GM12872 (cell line): Measurements from ENCODE around the gene PCDHB9.
"Not testable (repeated sequence)": the region's sequence is repeated elsewhere in the genome, so short reads cannot be mapped to it uniquely, and the experiment has no call there.

Experiments used
- TF ChIP-seq, protein P1 (sequence below): IDR thresholded peaks from 3 replicates; pipeline ENCODE4 v1.5.1; 2011; ENCODE audit warnings: low read depth, mild to moderate bottlenecking, low read length, moderate library complexity; ENCODE audit not compliant: insufficient read depth

PCDHB9 gene

DNA sequence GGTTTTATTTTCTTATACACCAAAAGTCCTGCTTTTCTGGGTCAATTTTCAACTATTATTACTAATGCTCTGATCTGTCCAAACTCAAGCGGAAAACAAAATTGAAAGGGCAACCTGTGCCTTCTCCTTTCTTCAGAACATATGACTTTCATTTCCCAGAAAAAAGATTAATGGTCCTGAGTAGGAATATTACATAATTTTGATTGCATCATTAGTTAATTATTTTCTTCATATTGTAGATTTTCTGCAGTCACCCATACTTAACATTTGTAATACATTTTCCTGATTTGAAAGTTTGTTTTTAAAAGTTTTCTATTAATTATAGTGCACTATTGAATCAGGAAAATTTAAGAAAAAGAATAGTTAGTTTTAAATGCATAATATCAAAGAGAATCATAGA is 11.0 kb upstream of the PCDHB9 start:
- TF ChIP-seq, protein P1, sequence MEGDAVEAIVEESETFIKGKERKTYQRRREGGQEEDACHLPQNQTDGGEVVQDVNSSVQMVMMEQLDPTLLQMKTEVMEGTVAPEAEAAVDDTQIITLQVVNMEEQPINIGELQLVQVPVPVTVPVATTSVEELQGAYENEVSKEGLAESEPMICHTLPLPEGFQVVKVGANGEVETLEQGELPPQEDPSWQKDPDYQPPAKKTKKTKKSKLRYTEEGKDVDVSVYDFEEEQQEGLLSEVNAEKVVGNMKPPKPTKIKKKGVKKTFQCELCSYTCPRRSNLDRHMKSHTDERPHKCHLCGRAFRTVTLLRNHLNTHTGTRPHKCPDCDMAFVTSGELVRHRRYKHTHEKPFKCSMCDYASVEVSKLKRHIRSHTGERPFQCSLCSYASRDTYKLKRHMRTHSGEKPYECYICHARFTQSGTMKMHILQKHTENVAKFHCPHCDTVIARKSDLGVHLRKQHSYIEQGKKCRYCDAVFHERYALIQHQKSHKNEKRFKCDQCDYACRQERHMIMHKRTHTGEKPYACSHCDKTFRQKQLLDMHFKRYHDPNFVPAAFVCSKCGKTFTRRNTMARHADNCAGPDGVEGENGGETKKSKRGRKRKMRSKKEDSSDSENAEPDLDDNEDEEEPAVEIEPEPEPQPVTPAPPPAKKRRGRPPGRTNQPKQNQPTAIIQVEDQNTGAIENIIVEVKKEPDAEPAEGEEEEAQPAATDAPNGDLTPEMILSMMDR: no peak

DNA sequence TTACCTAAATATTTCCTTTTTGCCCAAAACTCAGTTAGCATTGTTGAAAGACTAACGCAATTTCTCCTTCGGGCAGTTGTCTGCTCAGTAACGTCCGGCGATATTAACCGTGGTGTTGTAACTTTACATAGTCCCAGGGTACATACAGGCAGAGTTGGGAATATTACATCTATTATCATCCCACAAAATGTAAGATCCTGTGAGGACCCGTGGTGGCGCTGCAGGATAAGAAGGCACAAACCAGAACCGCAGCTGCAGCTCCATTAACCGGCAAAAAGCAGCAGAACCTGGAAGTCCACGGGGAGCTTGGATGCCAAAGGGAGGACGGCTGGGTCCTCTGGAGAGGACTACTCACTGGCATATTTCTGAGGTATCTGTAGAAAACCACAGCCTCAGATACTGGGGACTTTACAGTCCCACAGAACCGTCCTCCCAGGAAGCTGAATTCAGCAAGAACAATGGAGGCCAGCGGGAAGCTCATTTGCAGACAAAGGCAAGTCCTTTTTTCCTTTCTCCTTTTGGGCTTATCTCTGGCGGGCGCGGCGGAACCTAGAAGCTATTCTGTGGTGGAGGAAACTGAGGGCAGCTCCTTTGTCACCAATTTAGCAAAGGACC is 9.3 kb upstream of the PCDHB9 start, which contains the start of gene PCDHB8:
Gene PCDHB8, plus strand, starts transcription at position 214 of the 615 bp plus-strand sequence. Its CDS starts 245 bp downstream, at position 459.
- TF ChIP-seq, protein P1: not testable (repeated sequence)

DNA sequence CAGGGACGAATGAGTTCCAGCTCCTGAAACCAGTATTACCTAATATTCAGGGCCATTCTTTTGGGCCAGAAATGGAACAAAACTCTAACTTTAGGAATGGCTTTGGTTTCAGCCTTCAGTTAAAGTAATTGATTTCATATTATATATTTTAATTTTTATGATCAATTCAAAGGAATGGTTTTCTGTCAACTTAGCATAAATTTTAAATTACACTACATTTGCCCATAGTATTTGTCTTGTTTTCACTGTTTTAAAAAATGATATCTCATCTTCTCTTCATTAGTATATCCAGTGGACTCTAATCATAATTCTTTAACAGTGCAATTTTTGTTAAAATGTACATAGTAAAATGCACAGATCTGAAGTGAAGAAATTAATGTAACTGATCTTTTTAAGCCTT is 6.6 kb upstream of the PCDHB9 start:
- TF ChIP-seq, protein P1: no peak

DNA sequence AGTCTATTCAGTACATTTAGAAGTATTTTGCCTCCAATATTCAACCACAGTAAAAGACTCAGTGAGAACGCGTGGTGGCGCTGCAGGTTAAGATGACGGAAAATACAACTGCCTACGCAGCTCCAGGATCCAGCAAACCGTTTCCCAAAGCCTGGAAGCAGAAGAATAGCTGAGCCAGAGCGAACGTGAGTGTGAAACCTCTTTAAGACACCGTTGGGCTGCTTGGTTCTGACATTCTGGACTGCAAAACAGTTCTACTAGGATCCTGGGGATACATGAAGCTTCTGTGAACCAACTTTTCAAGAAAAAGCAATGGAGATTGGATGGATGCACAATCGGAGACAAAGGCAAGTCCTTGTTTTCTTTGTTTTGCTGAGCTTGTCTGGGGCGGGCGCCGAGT is 4.7 kb upstream of the PCDHB9 start, which contains the start of gene PCDHB16:
Gene PCDHB16, plus strand, starts transcription at position 140 of the 400 bp plus-strand sequence. Its CDS starts 173 bp downstream, at position 313.
- TF ChIP-seq, protein P1: no peak

DNA sequence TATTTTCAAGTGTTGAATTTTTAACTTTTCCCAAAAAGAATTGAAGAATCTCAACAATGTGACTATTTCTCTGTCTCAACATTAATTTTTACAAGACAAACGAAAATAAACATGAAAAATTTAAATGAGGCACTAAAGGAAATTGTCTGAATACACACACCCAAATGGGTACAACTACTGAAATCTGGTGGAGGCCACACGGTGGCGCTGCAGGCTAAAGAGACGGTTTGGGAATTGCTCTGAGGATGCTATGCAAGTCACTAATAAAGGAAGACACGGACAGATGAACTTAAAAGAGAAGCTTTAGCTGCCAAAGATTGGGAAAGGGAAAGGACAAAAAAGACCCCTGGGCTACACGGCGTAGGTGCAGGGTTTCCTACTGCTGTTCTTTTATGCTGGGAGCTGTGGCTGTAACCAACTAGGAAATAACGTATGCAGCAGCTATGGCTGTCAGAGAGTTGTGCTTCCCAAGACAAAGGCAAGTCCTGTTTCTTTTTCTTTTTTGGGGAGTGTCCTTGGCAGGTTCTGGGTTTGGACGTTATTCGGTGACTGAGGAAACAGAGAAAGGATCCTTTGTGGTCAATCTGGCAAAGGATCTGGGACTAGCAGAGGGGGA is 5.3 kb downstream of the PCDHB9 start, which contains the start of gene PCDHB10:
Gene PCDHB10, plus strand, starts transcription at position 244 of the 616 bp plus-strand sequence. Its CDS starts 200 bp downstream, at position 444.
- TF ChIP-seq, protein P1: peak; percentile 44; the same call in 2 of the 3 replicates

DNA sequence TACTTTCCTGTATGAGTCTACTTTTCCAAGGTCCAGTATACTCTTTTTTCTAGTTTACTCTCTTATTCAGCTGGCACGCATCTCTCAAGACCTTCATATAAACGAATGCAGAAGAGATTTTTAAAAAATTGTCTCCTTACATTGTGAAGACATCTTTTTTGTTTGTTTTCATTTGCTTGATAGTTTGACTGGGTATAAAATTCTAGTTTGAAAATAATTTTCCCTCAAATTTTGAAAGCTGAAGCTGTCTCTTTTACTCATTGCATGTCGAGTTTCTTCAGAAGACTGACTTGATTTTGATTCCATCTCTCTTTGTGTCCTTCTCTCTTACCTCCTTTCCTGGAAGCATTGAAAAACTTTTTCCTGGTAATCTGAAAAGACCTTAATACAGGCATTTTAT is 9.4 kb downstream of the PCDHB9 start:
- TF ChIP-seq, protein P1: no peak

DNA sequence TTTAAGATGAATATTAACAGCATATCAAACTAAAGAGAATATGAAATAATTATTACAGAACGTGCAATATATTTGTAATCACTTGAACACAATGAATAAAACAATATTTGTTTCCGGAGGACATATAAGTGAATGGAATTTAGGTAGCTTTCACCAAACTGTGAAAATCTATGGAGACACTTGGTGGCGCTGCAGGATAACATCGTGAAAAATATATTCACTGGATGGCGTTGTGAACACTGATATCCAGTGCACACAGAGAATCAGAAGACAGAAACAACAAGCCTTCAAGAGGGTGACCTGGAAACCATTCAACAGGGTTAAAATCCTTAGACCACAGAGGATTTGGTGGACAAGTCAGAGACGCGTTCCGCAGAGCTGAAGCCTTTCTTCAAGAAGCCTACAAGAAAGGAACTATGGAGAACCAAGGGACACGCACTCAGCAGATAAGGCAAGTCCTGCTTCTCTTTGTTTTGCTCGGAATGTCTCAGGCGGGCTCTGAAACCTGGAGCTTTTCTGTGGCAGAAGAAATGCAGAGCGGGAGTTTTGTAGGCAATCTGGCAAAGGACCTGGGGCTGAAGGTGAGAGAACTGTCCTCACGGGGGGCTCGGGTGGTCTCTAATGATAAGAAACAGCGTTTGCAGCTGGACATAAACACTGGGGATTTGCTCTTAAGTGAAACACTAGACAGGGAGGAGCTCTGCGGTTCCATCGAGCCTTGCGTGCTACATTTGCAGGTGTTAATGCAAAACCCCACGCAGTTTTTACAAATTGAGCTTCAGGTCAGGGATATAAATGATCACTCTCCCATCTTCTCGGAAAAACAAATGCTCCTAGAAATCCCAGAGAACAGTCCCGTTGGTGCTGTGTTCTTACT is 12.6 kb downstream of the PCDHB9 start, which contains the start of gene PCDHB11:
Gene PCDHB11, plus strand, starts transcription at position 269 of the 877 bp plus-strand sequence. Its CDS starts 148 bp downstream, at position 417.
- TF ChIP-seq, protein P1: no peak
